NAMALWA (cell line): ENCODE measurements around the gene HLA-B.

ENCODE experiments used
- DNase-seq: peaks from one replicate; pipeline ENCODE4 v3.0.0-alpha.2; 2015; ENCODE audit warnings: low spot score

Gene HLA-B

GRCh38 chr6:31383149-31383548 is 26.2 kb upstream of the HLA-B start:
- DNase-seq, result no peak

- DNase-seq, result no peak
These were observed 24.7 kb upstream of the HLA-B start for GRCh38 chr6:31381666-31382065.

GRCh38 chr6:31379850-31380249 is 22.9 kb upstream of the HLA-B start:
- DNase-seq, result no peak

- DNase-seq, result no peak
These were observed 21.7 kb upstream of the HLA-B start for GRCh38 chr6:31378721-31379103.

- no peak for DNase-seq
These were observed 21.2 kb upstream of the HLA-B start for GRCh38 chr6:31378062-31378720.

GRCh38 chr6:31377029-31377428 is 20.1 kb upstream of the HLA-B start:
- DNase-seq, result no peak

GRCh38 chr6:31375699-31376098 is 18.7 kb upstream of the HLA-B start:
- DNase-seq, result no peak

GRCh38 chr6:31374118-31374517 is 17.1 kb upstream of the HLA-B start:
- peak; percentile 32 for DNase-seq

- DNase-seq, result no peak
These were observed 11.5 kb upstream of the HLA-B start for GRCh38 chr6:31368461-31368860.

- peak; percentile 89 for DNase-seq
These were observed 9.9 kb upstream of the HLA-B start for GRCh38 chr6:31366693-31367470.

- DNase-seq, result no peak
These were observed 8.9 kb upstream of the HLA-B start for GRCh38 chr6:31365864-31366263.

GRCh38 chr6:31363811-31364210 is 6.8 kb upstream of the HLA-B start:
- DNase-seq, result no peak

GRCh38 chr6:31362751-31363150 is 5.8 kb upstream of the HLA-B start:
- DNase-seq, result no peak

- no peak for DNase-seq
These were observed 2.6 kb upstream of the HLA-B start for GRCh38 chr6:31359581-31359980.

- no peak for DNase-seq
These were observed 1.3 kb upstream of the HLA-B start for GRCh38 chr6:31358302-31358701.

- DNase-seq, result no peak
These were observed 907 bp upstream of the HLA-B start for GRCh38 chr6:31357886-31358285.

GRCh38 chr6:31356216-31356945 is 598 bp downstream of the HLA-B start:
- DNase-seq, result peak; percentile 59

- no peak for DNase-seq
These were observed 1.4 kb downstream of the HLA-B start for GRCh38 chr6:31355583-31355948.

- DNase-seq, result no peak
These were observed 2.0 kb downstream of the HLA-B start for GRCh38 chr6:31354864-31355582.

GRCh38 chr6:31354158-31354863 is 2.7 kb downstream of the HLA-B start:
- DNase-seq, result no peak

GRCh38 chr6:31353384-31353945 is 3.5 kb downstream of the HLA-B start:
- DNase-seq, result no peak
